NCI-H748 (cell line): ENCODE measurements around the gene SLC8B1.

Source experiments
- DNase-seq: peaks from one replicate; lab custom pipeline; 2025; ENCODE audit not compliant: unreplicated experiment; lab: John Stamatoyannopoulos, UW

SLC8B1 gene

DNA sequence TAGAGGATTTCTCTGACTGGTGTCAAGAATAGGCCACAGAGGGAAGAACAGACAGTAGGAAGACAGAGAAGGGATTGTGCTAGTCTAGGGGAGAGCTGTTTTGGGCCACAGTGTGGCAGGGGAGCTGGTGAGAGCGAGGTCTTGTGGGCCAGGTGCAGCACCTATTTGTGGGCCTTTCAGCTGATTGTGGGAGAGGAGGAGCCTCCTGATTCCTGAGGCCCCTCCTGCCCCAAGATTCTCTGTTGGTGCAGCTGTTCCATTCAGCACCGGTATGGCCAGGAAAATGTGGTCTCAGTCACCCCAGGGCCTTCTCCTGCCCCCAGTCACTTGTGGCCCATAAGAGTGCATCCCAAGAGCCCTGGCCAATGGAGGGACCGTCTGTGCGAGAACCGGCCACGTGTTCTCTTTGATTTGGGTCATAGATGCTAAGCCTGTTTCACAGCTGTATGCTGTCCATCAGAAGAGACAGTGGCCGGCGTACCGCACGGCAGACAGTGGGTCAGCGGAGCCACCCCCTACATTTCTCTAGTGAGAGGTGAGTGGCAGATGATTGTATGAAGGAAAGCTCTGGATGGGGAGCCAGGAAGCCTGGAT, 86.0 kb downstream of the SLC8B1 start:
- DNase-seq, result no peak
